Measurements from ENCODE around the gene KCNK2.

DNA sequence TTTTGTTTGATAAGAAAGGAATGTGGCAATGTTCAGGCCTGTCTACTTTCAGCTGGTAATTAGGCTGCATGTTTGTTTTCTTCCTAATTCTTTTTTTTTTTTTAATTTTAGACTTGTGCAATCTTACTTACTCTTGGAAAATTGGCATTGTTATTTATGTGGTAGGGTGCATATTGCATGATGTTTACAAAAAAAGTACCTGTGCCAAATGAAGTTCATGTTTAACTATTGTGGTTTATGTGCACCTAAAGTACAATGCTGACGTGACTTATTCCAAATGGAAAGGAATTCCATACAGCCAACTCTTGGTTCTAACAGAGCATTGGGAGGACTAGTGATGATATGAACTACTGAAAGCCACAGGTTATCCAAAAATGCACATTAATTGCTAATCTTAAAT is 51.0 kb downstream of the KCNK2 start:
- TF ChIP-seq, protein P1, sequence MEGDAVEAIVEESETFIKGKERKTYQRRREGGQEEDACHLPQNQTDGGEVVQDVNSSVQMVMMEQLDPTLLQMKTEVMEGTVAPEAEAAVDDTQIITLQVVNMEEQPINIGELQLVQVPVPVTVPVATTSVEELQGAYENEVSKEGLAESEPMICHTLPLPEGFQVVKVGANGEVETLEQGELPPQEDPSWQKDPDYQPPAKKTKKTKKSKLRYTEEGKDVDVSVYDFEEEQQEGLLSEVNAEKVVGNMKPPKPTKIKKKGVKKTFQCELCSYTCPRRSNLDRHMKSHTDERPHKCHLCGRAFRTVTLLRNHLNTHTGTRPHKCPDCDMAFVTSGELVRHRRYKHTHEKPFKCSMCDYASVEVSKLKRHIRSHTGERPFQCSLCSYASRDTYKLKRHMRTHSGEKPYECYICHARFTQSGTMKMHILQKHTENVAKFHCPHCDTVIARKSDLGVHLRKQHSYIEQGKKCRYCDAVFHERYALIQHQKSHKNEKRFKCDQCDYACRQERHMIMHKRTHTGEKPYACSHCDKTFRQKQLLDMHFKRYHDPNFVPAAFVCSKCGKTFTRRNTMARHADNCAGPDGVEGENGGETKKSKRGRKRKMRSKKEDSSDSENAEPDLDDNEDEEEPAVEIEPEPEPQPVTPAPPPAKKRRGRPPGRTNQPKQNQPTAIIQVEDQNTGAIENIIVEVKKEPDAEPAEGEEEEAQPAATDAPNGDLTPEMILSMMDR (IDR thresholded peaks at IDR 0.05): no peak
- TF ChIP-seq EZH2phosphoT487 (IDR thresholded peaks at IDR 0.05) (no peak), EZH2 (IDR thresholded peaks at IDR 0.05) (no peak)

Measured in neural progenitor cell (in vitro differentiated cells).